CD8-positive, alpha-beta memory T cell (primary cell): Measurements from ENCODE around the gene SMCO1. TPM values are rescaled to one million over a fixed set of nuclear protein-coding genes. Genes with fewer than 3 reads are reported as not detected.
"Not testable (repeated sequence)": the region's sequence is repeated elsewhere in the genome, so short reads cannot be mapped to it uniquely, and the experiment has no call there.

Source experiments
- CTCF ChIA-PET: fragments of 350-600 bp; sonication (Branson Sonifier 250); formaldehyde crosslinking; loops from one replicate; lab custom pipeline; 2021; ENCODE audit warnings: antibody characterized with exemption; lab: Charles Lee
- POLR2A ChIA-PET: fragments of 350-600 bp; sonication (Branson Sonifier 250); formaldehyde crosslinking; loops from one replicate; lab custom pipeline; 2021; ENCODE audit warnings: antibody characterized with exemption; lab: Charles Lee
- DNase-seq, 5 donors: peaks; one replicate each; pipeline versions ENCODE4 v3.0.0 to v3.0.0-alpha.2; 2020 to 2022; ENCODE audit warnings: mixed read lengths in 1 of 5
- H3K27ac ChIP-seq: one replicate; pipeline ENCODE4 v1.7.0; 2013; ENCODE audit warnings: low read depth, mild to moderate bottlenecking, low read length, moderate library complexity
- H3K27me3 ChIP-seq: 2 replicates; pipeline ENCODE4 v1.7.0; 2013; ENCODE audit warnings: low read length, mild to moderate bottlenecking; ENCODE audit not compliant: insufficient read depth, poor library complexity, severe bottlenecking
- H3K36me3 ChIP-seq: 2 replicates; pipeline ENCODE4 v1.7.0; 2013; ENCODE audit warnings: mild to moderate bottlenecking, low read length, moderate library complexity; ENCODE audit not compliant: insufficient read depth
- H3K4me1 ChIP-seq: 2 replicates; pipeline ENCODE4 v1.7.0; 2013; ENCODE audit warnings: mild to moderate bottlenecking, low read length, moderate library complexity; ENCODE audit not compliant: insufficient read depth
- H3K4me3 ChIP-seq: 2 replicates; pipeline ENCODE4 v1.7.0; 2013; ENCODE audit warnings: mild to moderate bottlenecking, low read length
- H3K9me3 ChIP-seq: 2 replicates; pipeline ENCODE4 v1.7.0; 2013; ENCODE audit warnings: mild to moderate bottlenecking, low read length
- H3K27ac Mint-ChIP-seq, 8 donors: one replicate each; pipeline ENCODE4 v1.8.0; 2020 to 2021; ENCODE audit warnings: mixed read lengths in 8 of 8, mild to moderate bottlenecking in 6 of 8, inconsistent platforms in 3 of 8, moderate library complexity in 3 of 8
- H3K27me3 Mint-ChIP-seq, 2 donors: one replicate each; pipeline ENCODE4 v1.8.0; 2020 to 2021; ENCODE audit warnings: mixed read lengths in 2 of 2, mild to moderate bottlenecking in 1 of 2, moderate library complexity in 1 of 2
- H3K36me3 Mint-ChIP-seq, 3 donors: one replicate each; pipeline ENCODE4 v1.8.0; 2020 to 2021; ENCODE audit warnings: mixed read lengths in 3 of 3, inconsistent platforms in 1 of 3, mild to moderate bottlenecking in 1 of 3
- H3K4me1 Mint-ChIP-seq, 3 donors: one replicate each; pipeline ENCODE4 v1.8.0; 2020 to 2021; ENCODE audit warnings: mixed read lengths in 3 of 3, inconsistent platforms in 1 of 3, mild to moderate bottlenecking in 1 of 3
- H3K4me3 Mint-ChIP-seq, 7 donors: one replicate each; pipeline ENCODE4 v1.8.0; 2020 to 2021; ENCODE audit warnings: mixed read lengths in 7 of 7, mild to moderate bottlenecking in 6 of 7, moderate library complexity in 4 of 7, inconsistent platforms in 2 of 7
- H3K9me3 Mint-ChIP-seq, 5 donors: one replicate each; pipeline ENCODE4 v1.8.0; 2020 to 2022; ENCODE audit warnings: mixed read lengths in 5 of 5, mild to moderate bottlenecking in 3 of 5, moderate library complexity in 2 of 5, inconsistent platforms in 1 of 5
- polyA plus RNA-seq: library from polyadenylated mRNA; unstranded; fragments of 300-500 nt; fragmentation: Illumina TruSeq; gene quantifications from one replicate; pipeline ENCODE4 v1.2.3, GENCODE V29; 2021
- total RNA-seq, 2 experiments: library from RNA; stranded (reverse); gene quantifications; one replicate each; pipeline ENCODE4 v1.2.3, GENCODE V29; 2021

The SMCO1 gene
- total and polyA plus RNA-seq, 3 experiments from 2014 or later: not detected

- H3K9me3 ChIP-seq, H3K4me3 Mint-ChIP-seq, H3K27ac Mint-ChIP-seq, CTCF ChIA-PET, H3K27ac ChIP-seq, H3K27me3 Mint-ChIP-seq, POLR2A ChIA-PET, H3K36me3 Mint-ChIP-seq, H3K36me3 ChIP-seq, H3K9me3 Mint-ChIP-seq, H3K4me3 ChIP-seq, H3K27me3 ChIP-seq, DNase-seq, H3K4me1 Mint-ChIP-seq, H3K4me1 ChIP-seq: not testable (repeated sequence)
Measured at GRCh38 chr3:196511646-196512425, 3.3 kb downstream of the SMCO1 start.

DNA sequence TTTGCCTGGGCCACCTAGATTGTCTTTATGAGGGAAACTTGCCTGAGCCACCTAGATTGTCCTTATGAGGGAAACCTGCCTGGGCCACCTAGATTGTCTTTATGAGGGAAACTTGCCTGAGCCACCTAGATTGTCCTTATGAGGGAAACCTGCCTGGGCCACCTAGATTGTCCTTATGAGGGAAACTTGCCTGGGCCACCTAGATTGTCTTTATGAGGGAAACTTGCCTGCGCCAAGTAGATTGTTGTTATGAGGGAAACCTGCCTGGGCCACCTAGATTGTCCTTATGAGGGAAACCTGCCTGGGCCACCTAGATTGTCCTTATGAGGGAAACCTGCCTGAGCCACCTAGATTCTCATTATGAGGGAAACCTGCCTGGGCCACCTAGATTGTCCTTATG is 4.0 kb downstream of the SMCO1 start:
- H3K4me3 ChIP-seq, H3K4me3 Mint-ChIP-seq, H3K27me3 Mint-ChIP-seq, H3K4me1 Mint-ChIP-seq, H3K27ac ChIP-seq, CTCF ChIA-PET, H3K4me1 ChIP-seq, H3K27me3 ChIP-seq, H3K9me3 Mint-ChIP-seq, H3K9me3 ChIP-seq, H3K36me3 ChIP-seq, POLR2A ChIA-PET, DNase-seq, H3K36me3 Mint-ChIP-seq, H3K27ac Mint-ChIP-seq: not testable (repeated sequence)

GRCh38 chr3:196506687-196507086 is 8.5 kb downstream of the SMCO1 start:
- H3K4me1 Mint-ChIP-seq: peaks cover 4 to 14% (median 9%) of the 10 kb centered on the region in 3 donors
- Histone ChIP-seq H3K9me3 (no peaks in the 10 kb centered on the region), H3K4me3 (no peak overlapping the region), H3K4me1 (no peaks in the 10 kb centered on the region), H3K36me3 (no peaks in the 10 kb centered on the region), H3K27ac (no peak overlapping the region), H3K27me3 (no peaks in the 10 kb centered on the region)
- no peak for DNase-seq
- ChIA-PET CTCF (interaction anchor here (1.0 to 1.3 kb wide), 2 partner anchors 17 to 253 kb away, joined by 3 to 4 read pairs; no protein-coding TSS in a partner anchor), POLR2A (no interaction called here)
- peak overlapping the region in 2 of 8 donors; percentile 12 to 36 for H3K27ac Mint-ChIP-seq
- H3K9me3 Mint-ChIP-seq: peaks cover 0 to 8% (median 0%) of the 10 kb centered on the region in 5 donors
- H3K27me3 Mint-ChIP-seq: peaks cover 0 to 3% of the 10 kb centered on the region in 2 donors
- peak overlapping the region in 1 of 7 donors; percentile 22 for H3K4me3 Mint-ChIP-seq
- H3K36me3 Mint-ChIP-seq: peaks cover 0 to 14% (median 0%) of the 10 kb centered on the region in 3 donors

GRCh38 chr3:196504556-196504955 is 10.6 kb downstream of the SMCO1 start:
- peaks cover 0 to 31% (median 1%) of the 10 kb centered on the region in 3 donors for H3K36me3 Mint-ChIP-seq
- no peaks in the 10 kb centered on the region for H3K36me3 ChIP-seq
- H3K4me1 ChIP-seq: peaks cover 16% of the 10 kb centered on the region
- peak overlapping the region; percentile 14 to 95 (median 76) for H3K27ac Mint-ChIP-seq
- peaks cover 21 to 35% (median 27%) of the 10 kb centered on the region in 3 donors for H3K4me1 Mint-ChIP-seq
- H3K27me3 ChIP-seq: no peaks in the 10 kb centered on the region
- no peaks in the 10 kb centered on the region for H3K9me3 ChIP-seq
- H3K27me3 Mint-ChIP-seq: peaks cover 0 to 3% of the 10 kb centered on the region in 2 donors
- DNase-seq: no peak
- POLR2A ChIA-PET: interaction anchor here (0.6 kb wide), 1 partner anchor 187 kb away, joined by 3 read pairs; no protein-coding TSS in a partner anchor
- CTCF ChIA-PET: interaction anchor here (0.7 to 1.5 kb wide), 3 partner anchors 16 to 24 kb away, joined by 3 to 4 read pairs (median 3); no protein-coding TSS in a partner anchor
- H3K27ac ChIP-seq: peak overlapping the region; percentile 89
- H3K4me3 ChIP-seq: no peak overlapping the region
- peak overlapping the region; percentile 21 to 100 (median 98) for H3K4me3 Mint-ChIP-seq
- peaks cover 0 to 8% (median 0%) of the 10 kb centered on the region in 5 donors for H3K9me3 Mint-ChIP-seq

GRCh38 chr3:196504077-196504398 is 11.1 kb downstream of the SMCO1 start:
- ChIA-PET CTCF (interaction anchor here (1.3 kb wide), 1 partner anchor 17 kb away, joined by 3 read pairs; no protein-coding TSS in a partner anchor), POLR2A (interaction anchor here (0.6 to 1.1 kb wide), 2 partner anchors 72 to 187 kb away, joined by 3 read pairs; partner anchors contain the start of gene UBXN7)
- Mint-ChIP-seq H3K27ac (peak overlapping the region; percentile 75 to 100 (median 92)), H3K4me3 (peak overlapping the region; percentile 96 to 100 (median 99)), H3K4me1 (peaks cover 26 to 41% (median 32%) of the 10 kb centered on the region in 3 donors), H3K36me3 (peaks cover 0 to 36% (median 4%) of the 10 kb centered on the region in 3 donors)
- not testable (repeated sequence) for H3K9me3 Mint-ChIP-seq, H3K27me3 ChIP-seq, H3K4me3 ChIP-seq, H3K27me3 Mint-ChIP-seq, DNase-seq, H3K9me3 ChIP-seq, H3K36me3 ChIP-seq
- peak overlapping the region; percentile 89 for H3K27ac ChIP-seq
- peaks cover 21% of the 10 kb centered on the region for H3K4me1 ChIP-seq

DNA sequence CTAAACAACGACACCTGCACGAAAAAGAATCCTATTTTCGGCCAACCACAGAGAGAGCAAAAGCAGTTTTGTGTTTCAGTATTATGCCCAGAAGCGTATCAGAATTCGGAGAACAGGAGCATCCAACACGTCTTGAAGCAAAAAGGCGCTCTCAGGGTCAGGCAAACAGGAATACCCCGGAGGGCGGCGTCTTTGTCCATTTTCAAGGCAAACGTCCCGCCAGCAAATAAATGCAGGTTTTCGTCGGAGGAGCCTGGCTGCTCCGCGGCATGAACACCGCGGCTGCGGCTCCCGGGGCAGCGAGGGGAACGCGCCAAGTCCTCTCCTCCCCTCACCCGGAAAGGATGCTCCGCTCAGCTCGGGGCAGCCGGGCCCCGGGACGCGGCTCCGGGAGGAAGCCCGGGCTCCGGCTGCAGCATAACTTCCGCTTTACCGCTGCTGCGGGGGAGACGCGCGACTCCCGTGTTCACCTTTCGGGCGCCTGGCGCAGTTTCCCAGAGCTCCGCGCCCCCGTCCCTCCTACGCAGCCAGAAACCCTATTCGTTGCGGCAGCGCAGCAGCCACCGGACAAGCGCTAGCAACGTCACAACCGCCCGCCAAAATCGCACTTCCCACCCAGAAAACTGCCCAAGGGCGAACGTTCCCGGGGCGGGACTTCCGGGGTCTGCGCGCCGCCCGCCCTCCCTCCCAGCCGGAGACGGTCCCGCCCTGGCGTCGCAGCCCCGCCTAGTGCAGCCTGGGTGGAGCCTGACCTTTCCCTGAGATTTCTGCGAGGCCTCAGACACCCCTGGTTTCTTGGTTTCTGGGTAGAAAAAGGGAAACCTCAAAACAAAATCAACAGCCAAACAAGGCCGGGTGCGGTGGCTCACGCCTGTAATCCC is 11.7 kb downstream of the SMCO1 start, which contains the start of gene RNF168:
Gene RNF168, minus strand, starts transcription at position 573 of the 881 bp plus-strand sequence. CDS start 595 bp downstream, outside the sequence.
- ChIA-PET POLR2A (interaction anchor here (0.8 to 1.1 kb wide), 3 partner anchors 72 to 439 kb away, joined by 3 read pairs; partner anchors contain the start of genes NCBP2 and UBXN7), CTCF (interaction anchor here (1.2 to 1.3 kb wide), 2 partner anchors 17 to 19 kb away, joined by 3 read pairs; no protein-coding TSS in a partner anchor)
- peak within 1 kb of the TSS; percentile 96 to 100 (median 99) for H3K4me3 Mint-ChIP-seq
- Histone ChIP-seq H3K27me3 (no peaks in the 10 kb centered on the region), H3K9me3 (no peaks in the 10 kb centered on the region), H3K27ac (peak within 1 kb of the TSS; percentile 89), H3K36me3 (no peaks in the 10 kb centered on the region), H3K4me1 (peaks cover 25% of the 10 kb centered on the region), H3K4me3 (peak within 1 kb of the TSS; percentile 86)
- peaks cover 0 to 40% (median 4%) of the 10 kb centered on the region in 3 donors for H3K36me3 Mint-ChIP-seq
- H3K4me1 Mint-ChIP-seq: peaks cover 31 to 47% (median 36%) of the 10 kb centered on the region in 3 donors
- H3K27ac Mint-ChIP-seq: peak within 1 kb of the TSS; percentile 92 to 100 (median 96)
- H3K9me3 Mint-ChIP-seq: peaks cover 0 to 8% (median 0%) of the 10 kb centered on the region in 5 donors
- peak; percentile 81 to 90 (median 87) for DNase-seq
- H3K27me3 Mint-ChIP-seq: peaks cover 0 to 3% of the 10 kb centered on the region in 2 donors

DNA sequence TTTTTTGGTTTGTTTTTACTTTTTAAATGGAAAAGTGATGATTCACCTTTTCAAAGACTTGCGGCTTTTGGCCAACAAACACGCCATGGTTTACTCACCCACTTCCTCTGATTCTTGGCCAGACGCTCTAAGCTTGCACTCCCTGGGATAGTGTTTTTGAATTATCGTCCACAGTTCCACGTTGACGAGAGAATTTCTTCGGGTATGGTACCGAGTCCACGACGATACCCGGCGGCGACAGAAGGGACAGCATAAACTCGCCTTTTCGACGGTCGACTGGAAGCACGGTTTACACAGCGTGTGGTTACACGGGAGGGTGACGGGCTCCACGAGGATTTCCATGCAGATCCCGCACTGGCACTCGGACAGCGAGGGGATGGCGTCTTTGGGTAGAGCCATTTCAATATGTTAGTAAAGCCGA is 12.4 kb downstream of the SMCO1 start:
- ChIA-PET CTCF (interaction anchor here (1.0 to 1.2 kb wide), 3 partner anchors 16 to 65 kb away, joined by 3 to 4 read pairs (median 3); partner anchors contain the start of genes FBXO45 and WDR53), POLR2A (interaction anchor here (0.7 to 1.1 kb wide), 4 partner anchors 71 to 439 kb away, joined by 3 read pairs; partner anchors contain the start of genes NCBP2 and UBXN7)
- Histone ChIP-seq H3K27ac (peak overlapping the region; percentile 89), H3K9me3 (no peaks in the 10 kb centered on the region), H3K4me1 (peaks cover 28% of the 10 kb centered on the region), H3K4me3 (peak overlapping the region; percentile 86), H3K27me3 (no peaks in the 10 kb centered on the region), H3K36me3 (no peaks in the 10 kb centered on the region)
- Mint-ChIP-seq H3K27me3 (peaks cover 0 to 3% of the 10 kb centered on the region in 2 donors), H3K36me3 (peaks cover 0 to 45% (median 6%) of the 10 kb centered on the region in 3 donors), H3K27ac (peak overlapping the region; percentile 90 to 100 (median 96)), H3K4me1 (peaks cover 38 to 53% (median 40%) of the 10 kb centered on the region in 3 donors), H3K4me3 (peak overlapping the region; percentile 96 to 100 (median 99)), H3K9me3 (peaks cover 0 to 8% (median 0%) of the 10 kb centered on the region in 5 donors)
- peak; percentile 37 to 83 (median 68) for DNase-seq
